ENCODE data around the gene NEMP1.
"Not testable (repeated sequence)": the region's sequence is repeated elsewhere in the genome, so short reads cannot be mapped to it uniquely, and the experiment has no call there.

The NEMP1 gene

GRCh38 chr12:57027011-57027804 is 51.4 kb downstream of the NEMP1 start:
- no peak for DNase-seq (ENCODE audit: low read depth)

- DNase-seq (ENCODE audit: low read depth): no peak
Observed at GRCh38 chr12:57025196-57025595, 53.4 kb downstream of the NEMP1 start.

- not testable (repeated sequence) for DNase-seq (ENCODE audit: low read depth)
Observed at GRCh38 chr12:57022324-57022723, 56.3 kb downstream of the NEMP1 start.

- DNase-seq (ENCODE audit: low read depth): no peak
Observed at GRCh38 chr12:57019983-57020719, 58.4 kb downstream of the NEMP1 start.

- DNase-seq (ENCODE audit: low read depth): no peak
Observed at GRCh38 chr12:57018906-57019305, 59.7 kb downstream of the NEMP1 start.

- not testable (repeated sequence) for DNase-seq (ENCODE audit: low read depth)
Observed at GRCh38 chr12:57018353-57018752, 60.2 kb downstream of the NEMP1 start.

- no peak for DNase-seq (ENCODE audit: low read depth)
Observed at GRCh38 chr12:57016348-57016747, 62.2 kb downstream of the NEMP1 start, which contains the start of gene TAC3. Gene TAC3, minus strand, starts transcription at chr12:57016529. Its CDS starts 732 bp downstream, at chr12:57015797.

GRCh38 chr12:57012600-57013465 is 65.8 kb downstream of the NEMP1 start:
- DNase-seq (ENCODE audit: low read depth): no peak

- DNase-seq (ENCODE audit: low read depth): no peak
Observed at GRCh38 chr12:57011438-57012424, 66.9 kb downstream of the NEMP1 start.

- DNase-seq (ENCODE audit: low read depth): no peak
Observed at GRCh38 chr12:57010627-57011247, 67.9 kb downstream of the NEMP1 start.

GRCh38 chr12:57009949-57010626 is 68.5 kb downstream of the NEMP1 start:
- no peak for DNase-seq (ENCODE audit: low read depth)

GRCh38 chr12:57008178-57008577 is 70.4 kb downstream of the NEMP1 start:
- no peak for DNase-seq (ENCODE audit: low read depth)

GRCh38 chr12:57006809-57007475 is 71.6 kb downstream of the NEMP1 start:
- DNase-seq (ENCODE audit: low read depth): no peak

- DNase-seq (ENCODE audit: low read depth): peak; percentile 59
Observed at GRCh38 chr12:57005980-57006808, 72.4 kb downstream of the NEMP1 start, which contains the start of gene ZBTB39. Gene ZBTB39, minus strand, starts transcription at chr12:57006546. Its CDS starts 1,629 bp downstream, at chr12:57004917.

Data from stimulated activated CD8-positive, alpha-beta memory T cell treated with anti-CD3 and anti-CD28 coated beads, Interleukin-12 subunit alpha, Interleukin-12 subunit beta, amount 100 ng/mL, for 4 hours (primary cell).